Spleen (tissue), 13 donors: Measurements from ENCODE around the gene GRIN1. TPM values are rescaled to one million over a fixed set of nuclear protein-coding genes. Genes with fewer than 3 reads are reported as not detected.

ENCODE experiments used
- DNase-seq: peaks from one replicate; pipeline ENCODE4 v3.0.0-alpha.2; 2020
- H3K27ac ChIP-seq, 8 donors: fragments of 200-600 bp; sonication (generic) in 7 of 8; 1 replicate in 4 of 8; 2 replicates in 4 of 8; pipeline versions ENCODE4 v1.5.0 to v1.8.0; 2016 to 2021; ENCODE audit warnings: inconsistent platforms in 4 of 8, mild to moderate bottlenecking in 4 of 8, moderate library complexity in 1 of 8
- H3K27me3 ChIP-seq, 7 donors: fragments of 200-600 bp; sonication (generic) in 6 of 7; replicated peaks in 1 of 7; 1 replicate in 4 of 7; 2 replicates in 3 of 7; pipeline versions ENCODE4 v1.5.0 to v1.8.0; 2016 to 2021; ENCODE audit warnings: inconsistent platforms in 3 of 7, mild to moderate bottlenecking in 1 of 7
- H3K36me3 ChIP-seq, 6 donors: fragments of 200-600 bp; sonication (generic) in 5 of 6; 1 replicate in 4 of 6; 2 replicates in 2 of 6; pipeline versions ENCODE4 v1.5.0 to v1.8.0; 2016 to 2021; ENCODE audit warnings: inconsistent platforms in 2 of 6
- H3K4me1 ChIP-seq, 6 donors: fragments of 200-600 bp; sonication (generic) in 5 of 6; 1 replicate in 3 of 6; 2 replicates in 3 of 6; pipeline versions ENCODE4 v1.5.0 to v1.8.0; 2016 to 2021; ENCODE audit warnings: inconsistent platforms in 3 of 6
- H3K4me3 ChIP-seq, 8 donors: fragments of 200-600 bp; sonication (generic) in 7 of 8; 1 replicate in 4 of 8; 2 replicates in 4 of 8; pipeline versions ENCODE4 v1.5.0 to v1.8.0; 2016 to 2021; ENCODE audit warnings: inconsistent platforms in 4 of 8, mild to moderate bottlenecking in 4 of 8, moderate library complexity in 2 of 8
- H3K9me3 ChIP-seq, 8 donors: fragments of 200-600 bp; sonication (generic) in 7 of 8; 1 replicate in 4 of 8; 2 replicates in 4 of 8; pipeline versions ENCODE4 v1.5.0 to v1.8.0; 2016 to 2021; ENCODE audit warnings: inconsistent platforms in 4 of 8
- CTCF ChIP-seq, 11 experiments: fragments of 200-600 bp in 7 of 11; fragments of 450-650 bp in 4 of 11; sonication (generic) in 4 of 11; IDR thresholded peaks in 8 of 11; conservative IDR thresholded peaks in 3 of 11; 1 replicate in 7 of 11; 2 replicates in 4 of 11; pipeline versions ENCODE4 v1.4.0 to v1.8.0; 2016 to 2021; ENCODE audit warnings: antibody characterized with exemption in 11 of 11, inconsistent platforms in 4 of 11, mild to moderate bottlenecking in 1 of 11
- POLR2A ChIP-seq, 3 donors: fragments of 450-650 bp; IDR thresholded peaks; one replicate each; pipeline ENCODE4 v1.5.1; 2017; ENCODE audit warnings: antibody characterized with exemption in 3 of 3, mild to moderate bottlenecking in 1 of 3
- POLR2AphosphoS5 ChIP-seq, 3 donors: sonication (generic); formaldehyde crosslinking; IDR thresholded peaks; one replicate each; pipeline ENCODE4 v1.5.1; 2017; ENCODE audit warnings: antibody characterized with exemption in 3 of 3
- WGBS, 5 donors: extraction: QIAGEN DNeasy Blood & Tissue Kit in 3 of 5; methylation state at CpG; one replicate each; pipeline versions ENCODE4 v1.1.5 to v1.1.7; 2013 to 2018; 5-methylcytosine and 5-hydroxymethylcytosine counted together
- intact Hi-C: fragments of 100-400 bp; cut with DNase I; formaldehyde crosslinking; loops from one replicate; pipeline ENCODE4 v1.15.0; 2023; ENCODE audit warnings: low total_unique reads
- long read RNA-seq, 2 donors: transcript quantifications; one replicate each; lab custom pipeline, GENCODE V29; 2026
- polyA plus RNA-seq, 3 donors: library from polyadenylated mRNA; stranded (reverse); fragments of 200-250 nt; gene quantifications; one replicate each; pipeline ENCODE4 v1.2.1, GENCODE V29; 2013
- total RNA-seq, 7 donors: library from RNA; depleted of rRNA in 3 of 7; stranded (reverse); fragments of >200 nt in 3 of 7; fragmentation: NEBNext Ultra II Directional in 4 of 7; extraction: Animal tissue kit (Norgen Biotek cat#: 25700) in 4 of 7; gene quantifications; one replicate each; pipeline versions ENCODE4 v1.1.0 to v1.2.1, GENCODE V29; 2016 to 2021
- donor health status: healthy with polysubstance abuse.
- donor health status: DM: no; HTN: no; CAD: no; lungs with moderate emphysema.
- donor health status: DM: no; HTN: no; CAD: no.
- donor health status: Bipolar disorder and iron deficiency.
- donor health status: healthy.
- donor health status: DM: no; HTN: no; CAD: no.
- donor health status: DM: yes; HTN: yes; CAD: no.

GRIN1 gene
- under 1 TPM in 1 of 7 donors, not detected in 6; 0.70 TPM for total RNA-seq
- polyA plus RNA-seq: under 1 TPM; 0.03 to 0.07 (median 0.03) TPM
- long read RNA-seq, donor 1: 0 reads
- long read RNA-seq, donor 2: 0 reads

- Histone ChIP-seq H3K9me3 (no peaks in the 10 kb centered on the region), H3K27ac (no peak within 1 kb of the TSS), H3K4me3 (peak within 1 kb of the TSS in 3 of 8 donors; percentile 17 to 42 (median 21)), H3K36me3 (no peaks in the 10 kb centered on the region), H3K4me1 (peaks cover 4 to 27% (median 12%) of the 10 kb centered on the region in 6 donors), H3K27me3 (peaks cover 6 to 100% (median 78%) of the 10 kb centered on the region in 7 donors)
- intact Hi-C loops: no loop called here
- DNase-seq: no peak
- 7 to 22% (median 10%) methylated on average over 18 to 104 of the region's 104 CpGs for WGBS, 5 donors
- TF ChIP-seq CTCF (IDR thresholded peaks at IDR 0.05 in 8 of 11, conservative IDR thresholded peaks at IDR 0.05 in 3 of 11): no peak
- TF ChIP-seq POLR2A (IDR thresholded peaks at IDR 0.05): no peak
- no peak for TF ChIP-seq POLR2AphosphoS5 (IDR thresholded peaks at IDR 0.05)
Observed at GRCh38 chr9:137138722-137139467, at the start of gene GRIN1. TSS of gene GRIN1 (plus strand) at chr9:137139154. CDS start at chr9:137139487, 333 bp downstream.

GRCh38 chr9:137089232-137089947 is 49.6 kb upstream of the GRIN1 start:
- Histone ChIP-seq H3K4me3 (no peak overlapping the region), H3K36me3 (peaks cover 0 to 56% (median 11%) of the 10 kb centered on the region in 6 donors), H3K27ac (no peak overlapping the region), H3K9me3 (no peaks in the 10 kb centered on the region), H3K4me1 (peaks cover 14 to 55% (median 32%) of the 10 kb centered on the region in 6 donors), H3K27me3 (no peaks in the 10 kb centered on the region)
- no peak for DNase-seq
- WGBS, 5 donors: 80 to 93% (median 91%) methylated on average over 11 of the region's 11 CpGs
- TF ChIP-seq POLR2AphosphoS5 (IDR thresholded peaks at IDR 0.05): no peak
- TF ChIP-seq CTCF (IDR thresholded peaks at IDR 0.05 in 8 of 11, conservative IDR thresholded peaks at IDR 0.05 in 3 of 11): no peak
- TF ChIP-seq POLR2A (IDR thresholded peaks at IDR 0.05): no peak
- intact Hi-C loops: no loop called here

- DNase-seq: peak; percentile 91
- intact Hi-C loops: no loop called here
- 66 to 72% (median 69%) methylated on average over 30 of the region's 30 CpGs for WGBS, 5 donors
- peaks cover 0 to 98% (median 48%) of the 10 kb centered on the region in 6 donors for H3K36me3 ChIP-seq
- TF ChIP-seq POLR2AphosphoS5 (IDR thresholded peaks at IDR 0.05): peak; percentile 39 to 59 (median 51)
- peak; percentile 24 to 67 (median 48) for TF ChIP-seq CTCF (IDR thresholded peaks at IDR 0.05 in 8 of 11, conservative IDR thresholded peaks at IDR 0.05 in 3 of 11)
- TF ChIP-seq POLR2A (IDR thresholded peaks at IDR 0.05): no peak
- H3K27ac ChIP-seq: peak overlapping the region; percentile 54 to 86 (median 72)
- H3K9me3 ChIP-seq: no peaks in the 10 kb centered on the region
- no peaks in the 10 kb centered on the region for H3K27me3 ChIP-seq
- H3K4me1 ChIP-seq: peaks cover 0 to 22% (median 8%) of the 10 kb centered on the region in 6 donors
- H3K4me3 ChIP-seq: peak overlapping the region in 6 of 8 donors; percentile 2 to 58 (median 15)
Observed at GRCh38 chr9:137095664-137096517, 43.1 kb upstream of the GRIN1 start.
